ENCODE data around the gene RARB. TPM values are rescaled to one million over a fixed set of nuclear protein-coding genes. Genes with fewer than 3 reads are reported as not detected.

RARB gene
- total and polyA plus RNA-seq, 2 donors (not counting 3 experiments of a cell fraction or from before 2014, with no cell fraction given) = 15.3 to 23.4 TPM

- H3K4me3 ChIP-seq (replicated peaks in 1 of 3; ENCODE audit: insufficient read depth in 1 of 3, low read depth in 1 of 3, low read length in 3 of 3) = no peak overlapping the region
- H4K20me1 ChIP-seq (replicated peaks; ENCODE audit: control insufficient read depth, extremely low read depth, insufficient read depth, low read length) = no peaks in the 10 kb centered on the region
- dilution Hi-C loops (cut with MboI; ENCODE audit: extremely low pct_ligation_motif_present, low sequenced_read_pairs) = no loop called here
- no peak overlapping the region for H2AFZ ChIP-seq (ENCODE audit: low read depth, low read length)
- ChIA-PET CTCF (interaction anchor here (0.8 to 1.2 kb wide), 2 partner anchors 13 to 146 kb away, joined by 3 to 8 read pairs; no protein-coding TSS in a partner anchor), POLR2A (no interaction called here)
- no peak for DNase-seq (ENCODE audit: low read depth, low spot score)
- TF ChIP-seq CTCF (IDR thresholded peaks at IDR 0.05; ENCODE audit: extremely low read depth in 1 of 2, insufficient read depth in 1 of 2, low read depth in 1 of 2, low read length in 2 of 2) (no peak), POLR2AphosphoS5 (IDR thresholded peaks at IDR 0.05; ENCODE audit: insufficient read depth, low read depth, low read length) (no peak), POLR2A (IDR thresholded peaks at IDR 0.05; ENCODE audit: low read depth, low read length) (no peak), FOS (IDR thresholded peaks at IDR 0.05; ENCODE audit: borderline replicate concordance, insufficient read depth, low read length) (no peak), MYC (IDR thresholded peaks at IDR 0.05; ENCODE audit: low read depth, low read length) (no peak), JUN (IDR thresholded peaks at IDR 0.05; ENCODE audit: borderline replicate concordance, insufficient read depth, insufficient read length, low read depth) (no peak), EZH2 (IDR thresholded peaks at IDR 0.05; ENCODE audit: borderline replicate concordance, low read depth, low read length, severe bottlenecking) (no peak), MAX (IDR thresholded peaks at IDR 0.05; ENCODE audit: insufficient read depth, insufficient read length) (no peak), GATA2 (IDR thresholded peaks at IDR 0.05; ENCODE audit: insufficient read depth, insufficient read length, low read depth, low read length) (no peak)
- no TSS peak for BruUV-seq (replicated peaks)
- peaks cover 0 to 5% of the 10 kb centered on the region in 2 experiments for H3K36me3 ChIP-seq (ENCODE audit: control insufficient read depth in 2 of 2, extremely low read depth in 1 of 2, insufficient read depth in 2 of 2, low read length in 2 of 2)
- no peak overlapping the region for H3K9ac ChIP-seq (replicated peaks; ENCODE audit: extremely low read depth, insufficient read depth, low read length)
- H3K27me3 ChIP-seq (ENCODE audit: control insufficient read depth in 2 of 2, insufficient read depth in 2 of 2, low read length in 2 of 2) = no peaks in the 10 kb centered on the region
- no peak for FAIRE-seq
- no peak overlapping the region for H3K4me2 ChIP-seq (ENCODE audit: insufficient read depth, low read length)
- H3K79me2 ChIP-seq (ENCODE audit: control insufficient read depth, insufficient read depth, low read length) = no peaks in the 10 kb centered on the region
- H3K4me1 ChIP-seq (ENCODE audit: control insufficient read depth, extremely low read depth, insufficient read depth, low read length) = peaks cover 13% of the 10 kb centered on the region
- peak overlapping the region; percentile 54 for H3K27ac ChIP-seq (ENCODE audit: insufficient read depth, low read depth, low read length)
- intact Hi-C loops (cut with micrococcal nuclease) = no loop called here
- no peaks in the 10 kb centered on the region for H3K9me1 ChIP-seq (replicated peaks; ENCODE audit: control insufficient read depth, extremely low read depth, insufficient read depth, low read length)
- H3K9me3 ChIP-seq (replicated peaks; ENCODE audit: control insufficient read depth, insufficient read depth, low read length) = no peaks in the 10 kb centered on the region
Observed at GRCh38 chr3:25581335-25581734, 153.3 kb downstream of the RARB start.
